RWPE2 (cell line): ENCODE results near the gene PFDN4.

Experiments
- ATAC-seq: fragments of 200-7000 bp; cut with Tn5 transposase; 3 replicates; pipeline ENCODE4 v1.9.1; 2021; ENCODE audit warnings: low read depth
- DNase-seq: peaks from one replicate; pipeline ENCODE4 v3.0.0-alpha.2; 2020; ENCODE audit warnings: low spot score
- H3K27ac ChIP-seq: fragments of 450-650 bp; 2 replicates; pipeline ENCODE4 v1.5.1; 2017; ENCODE audit warnings: mild to moderate bottlenecking; ENCODE audit not compliant: poor library complexity, severe bottlenecking
- H3K27me3 ChIP-seq: fragments of 250-450 bp; sonication (Bioruptor Pico); 2 replicates; pipeline ENCODE4 v1.5.1; 2021; ENCODE audit warnings: mild to moderate bottlenecking, moderate library complexity; ENCODE audit not compliant: insufficient read depth, poor library complexity, severe bottlenecking
- H3K36me3 ChIP-seq: fragments of 250-450 bp; sonication (Bioruptor Pico); 2 replicates; pipeline ENCODE4 v1.5.1; 2020; ENCODE audit warnings: low read depth, mild to moderate bottlenecking, moderate library complexity
- H3K4me1 ChIP-seq: fragments of 250-450 bp; sonication (Bioruptor Pico); 2 replicates; pipeline ENCODE4 v1.5.1; 2021; ENCODE audit warnings: mild to moderate bottlenecking, moderate library complexity; ENCODE audit not compliant: insufficient read depth, poor library complexity, severe bottlenecking
- H3K4me3 ChIP-seq: fragments of 250-450 bp; sonication (Bioruptor Pico); 2 replicates; pipeline ENCODE4 v1.5.1; 2021; ENCODE audit warnings: mild to moderate bottlenecking, moderate library complexity; ENCODE audit not compliant: severe bottlenecking
- H3K9me3 ChIP-seq: fragments of 250-450 bp; sonication (Bioruptor Pico); 2 replicates; pipeline ENCODE4 v1.5.1; 2021; ENCODE audit warnings: mild to moderate bottlenecking, moderate library complexity; ENCODE audit not compliant: severe bottlenecking
- TF ChIP-seq, protein P1 (sequence below): fragments of 450-650 bp; IDR thresholded peaks from one replicate; pipeline ENCODE4 v1.5.1; 2017; ENCODE audit warnings: mild to moderate bottlenecking, moderate library complexity; ENCODE audit not compliant: poor library complexity, severe bottlenecking

The PFDN4 gene

DNA sequence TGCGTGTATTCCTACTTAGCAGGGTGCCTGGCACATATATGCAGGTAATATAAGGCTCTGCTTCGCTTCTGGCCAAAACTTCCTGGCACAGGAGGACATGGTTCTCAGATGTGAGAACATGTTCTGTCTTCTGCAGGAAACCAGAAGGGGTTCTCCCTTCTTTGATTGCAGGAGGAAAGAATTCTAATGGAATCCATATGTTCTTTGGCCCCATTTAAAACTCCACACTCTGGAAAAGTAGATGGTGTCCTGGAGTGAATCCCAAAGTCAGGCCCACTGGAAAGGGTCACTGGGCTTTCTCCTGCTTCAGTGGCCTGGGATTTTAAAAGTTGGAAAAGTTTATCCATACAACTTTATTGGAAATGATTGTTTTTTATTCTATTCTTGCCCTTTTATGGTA is 17.7 kb upstream of the PFDN4 start:
- TF ChIP-seq, protein P1, sequence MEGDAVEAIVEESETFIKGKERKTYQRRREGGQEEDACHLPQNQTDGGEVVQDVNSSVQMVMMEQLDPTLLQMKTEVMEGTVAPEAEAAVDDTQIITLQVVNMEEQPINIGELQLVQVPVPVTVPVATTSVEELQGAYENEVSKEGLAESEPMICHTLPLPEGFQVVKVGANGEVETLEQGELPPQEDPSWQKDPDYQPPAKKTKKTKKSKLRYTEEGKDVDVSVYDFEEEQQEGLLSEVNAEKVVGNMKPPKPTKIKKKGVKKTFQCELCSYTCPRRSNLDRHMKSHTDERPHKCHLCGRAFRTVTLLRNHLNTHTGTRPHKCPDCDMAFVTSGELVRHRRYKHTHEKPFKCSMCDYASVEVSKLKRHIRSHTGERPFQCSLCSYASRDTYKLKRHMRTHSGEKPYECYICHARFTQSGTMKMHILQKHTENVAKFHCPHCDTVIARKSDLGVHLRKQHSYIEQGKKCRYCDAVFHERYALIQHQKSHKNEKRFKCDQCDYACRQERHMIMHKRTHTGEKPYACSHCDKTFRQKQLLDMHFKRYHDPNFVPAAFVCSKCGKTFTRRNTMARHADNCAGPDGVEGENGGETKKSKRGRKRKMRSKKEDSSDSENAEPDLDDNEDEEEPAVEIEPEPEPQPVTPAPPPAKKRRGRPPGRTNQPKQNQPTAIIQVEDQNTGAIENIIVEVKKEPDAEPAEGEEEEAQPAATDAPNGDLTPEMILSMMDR, result no peak
- H3K27me3 ChIP-seq, result no peaks in the 10 kb centered on the region
- H3K4me3 ChIP-seq, result no peak overlapping the region
- H3K36me3 ChIP-seq, result no peaks in the 10 kb centered on the region
- no peaks in the 10 kb centered on the region for H3K9me3 ChIP-seq
- H3K27ac ChIP-seq, result peak overlapping the region; percentile 53
- peaks cover 29% of the 10 kb centered on the region for H3K4me1 ChIP-seq
- ATAC-seq, result no peak
- no peak for DNase-seq

GRCh38 chr20:54193817-54194216 is 14.1 kb upstream of the PFDN4 start:
- Histone ChIP-seq H3K4me1 (peaks cover 42% of the 10 kb centered on the region), H3K36me3 (no peaks in the 10 kb centered on the region), H3K4me3 (no peak overlapping the region), H3K27ac (no peak overlapping the region), H3K27me3 (no peaks in the 10 kb centered on the region), H3K9me3 (no peaks in the 10 kb centered on the region)
- DNase-seq (no peak), ATAC-seq (no peak)
- TF ChIP-seq, protein P1, result no peak

- TF ChIP-seq, protein P1, result peak; percentile 42
- peak overlapping the region; percentile 9 for H3K27ac ChIP-seq
- no peak for DNase-seq
- H3K9me3 ChIP-seq, result no peaks in the 10 kb centered on the region
- H3K36me3 ChIP-seq, result no peaks in the 10 kb centered on the region
- H3K4me3 ChIP-seq, result no peak overlapping the region
- H3K4me1 ChIP-seq, result peaks cover 32% of the 10 kb centered on the region
- ATAC-seq, result peak; percentile 81
- no peaks in the 10 kb centered on the region for H3K27me3 ChIP-seq
These were observed 13.0 kb upstream of the PFDN4 start for GRCh38 chr20:54194724-54195438.

DNA sequence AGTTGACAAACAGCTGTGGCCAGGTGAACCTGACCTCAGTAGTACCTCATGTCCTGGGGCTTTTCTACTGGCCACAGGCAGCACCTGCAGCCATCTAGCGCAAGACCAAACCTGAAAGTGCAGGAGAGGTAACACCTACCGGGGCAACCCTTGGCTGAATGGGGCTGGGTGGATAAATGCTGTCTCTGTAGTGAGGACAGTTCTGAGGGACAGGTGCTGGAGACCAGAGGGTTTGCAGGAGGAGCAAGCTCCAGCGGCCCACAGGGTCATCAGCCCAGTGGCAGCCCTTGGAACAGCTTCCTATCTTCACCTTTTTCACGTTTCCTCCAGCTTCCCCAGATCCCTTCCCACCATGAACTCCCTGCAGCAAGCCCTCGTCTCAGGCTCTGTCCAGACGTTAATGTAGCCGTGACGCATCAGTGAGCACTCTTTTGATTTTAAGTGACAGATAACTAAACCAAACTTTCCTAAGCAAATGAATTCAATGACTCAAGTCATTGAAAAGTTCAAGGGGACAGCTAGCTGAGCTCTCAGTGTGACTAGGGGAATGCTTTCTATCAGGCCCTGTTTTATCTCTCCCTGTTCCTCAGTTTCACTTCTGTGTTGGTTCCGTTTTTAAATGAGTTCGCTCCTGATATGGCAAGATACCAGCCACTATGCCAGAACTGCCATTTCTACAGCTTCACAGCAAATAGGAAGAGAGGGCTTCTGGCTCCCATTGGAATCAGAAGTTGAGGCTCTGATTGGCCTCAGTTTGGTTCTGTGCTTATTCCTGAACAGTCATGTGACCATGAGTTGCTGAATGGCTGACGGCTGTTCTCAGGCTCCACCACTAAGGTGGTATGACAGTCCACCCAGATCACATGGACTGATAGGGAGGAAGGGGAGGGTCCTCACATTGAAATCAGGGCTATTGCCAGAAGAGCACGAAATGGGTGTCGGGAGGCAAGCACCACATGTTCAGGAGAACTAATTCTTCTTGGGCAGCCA is 12.1 kb upstream of the PFDN4 start:
- Histone ChIP-seq H3K36me3 (no peaks in the 10 kb centered on the region), H3K27ac (peak overlapping the region; percentile 9), H3K4me1 (peaks cover 25% of the 10 kb centered on the region), H3K9me3 (no peaks in the 10 kb centered on the region), H3K27me3 (no peaks in the 10 kb centered on the region), H3K4me3 (no peak overlapping the region)
- DNase-seq, result no peak
- no peak for ATAC-seq
- TF ChIP-seq, protein P1, result no peak
